ENCODE data around the gene GOLGA6L22.
"Not testable (repeated sequence)": the region's sequence is repeated elsewhere in the genome, so short reads cannot be mapped to it uniquely, and the experiment has no call there.

The GOLGA6L22 gene, protein sequence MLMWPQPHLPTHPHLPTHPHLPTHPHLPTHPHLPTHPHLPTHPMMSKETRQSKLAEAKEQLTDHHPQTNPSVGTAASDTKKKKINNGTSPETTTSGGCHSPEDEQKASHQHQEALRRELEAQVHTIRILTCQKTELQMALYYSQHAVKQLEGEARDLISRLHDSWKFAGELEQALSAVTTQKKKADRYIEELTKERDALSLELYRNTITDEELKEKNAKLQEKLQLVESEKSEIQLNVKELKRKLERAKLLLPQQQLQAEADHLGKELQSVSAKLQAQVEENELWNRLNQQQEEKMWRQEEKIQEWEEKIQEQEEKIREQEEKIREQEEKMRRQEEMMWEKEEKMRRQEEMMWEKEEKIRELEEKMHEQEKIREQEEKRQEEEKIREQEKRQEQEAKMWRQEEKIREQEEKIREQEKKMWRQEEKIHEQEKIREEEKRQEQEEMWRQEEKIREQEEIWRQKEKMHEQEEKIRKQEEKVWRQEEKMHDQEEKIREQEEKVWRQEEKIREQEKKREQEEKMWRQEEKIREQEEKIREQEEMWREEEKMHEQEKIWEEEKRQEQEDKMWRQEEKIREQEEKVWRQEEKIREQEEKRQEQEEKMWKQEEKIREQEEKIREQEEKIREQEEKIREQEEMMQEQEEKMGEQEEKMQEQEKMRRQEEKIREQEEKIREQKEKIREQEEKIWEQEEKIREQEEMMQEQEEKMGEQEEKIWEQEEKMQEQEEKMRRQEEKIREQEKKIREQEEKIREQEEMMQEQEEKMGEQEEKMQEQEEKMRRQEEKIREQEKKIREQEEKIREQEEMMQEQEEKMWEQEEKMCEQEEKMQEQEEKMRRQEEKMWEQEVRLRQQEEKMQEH

GRCh38 chr15:22458603-22459002 is at the start of gene GOLGA6L22:
GOLGA6L22 (plus strand) TSS chr15:22458903; CDS start chr15:22458994, 91 bp downstream.
- not testable (repeated sequence) for DNase-seq (ENCODE audit: low spot score)

- DNase-seq (ENCODE audit: low spot score) = not testable (repeated sequence)
Observed at GRCh38 chr15:22417288-22417687, 41.4 kb upstream of the GOLGA6L22 start.

DNA sequence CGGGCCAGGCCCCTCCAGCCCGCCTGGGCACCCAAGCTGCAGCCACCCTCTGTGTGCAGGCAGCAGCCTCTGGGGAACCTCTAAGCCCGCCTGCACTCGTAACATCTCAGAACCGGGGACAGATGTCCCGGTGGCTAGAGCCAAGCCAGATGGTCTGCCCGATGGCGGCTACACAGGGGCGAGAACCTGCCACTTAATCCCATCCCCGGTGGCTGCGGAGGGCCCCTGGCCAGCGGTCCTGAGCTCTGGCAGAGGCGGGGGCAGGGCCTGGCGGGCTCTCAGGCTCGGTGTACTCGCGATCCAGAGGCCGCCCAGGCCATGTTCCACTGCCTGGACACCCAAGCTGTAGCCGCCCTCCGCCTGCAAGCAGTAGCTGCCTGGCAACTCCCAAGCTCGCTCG is 40.9 kb upstream of the GOLGA6L22 start:
- DNase-seq (ENCODE audit: low spot score) = not testable (repeated sequence)

GRCh38 chr15:22418212-22418611 is 40.5 kb upstream of the GOLGA6L22 start:
- DNase-seq (ENCODE audit: low spot score) = not testable (repeated sequence)

GRCh38 chr15:22418666-22419065 is 40.0 kb upstream of the GOLGA6L22 start:
- DNase-seq (ENCODE audit: low spot score) = not testable (repeated sequence)

- DNase-seq (ENCODE audit: low spot score) = not testable (repeated sequence)
Observed at GRCh38 chr15:22420340-22420739, 38.4 kb upstream of the GOLGA6L22 start.

DNA sequence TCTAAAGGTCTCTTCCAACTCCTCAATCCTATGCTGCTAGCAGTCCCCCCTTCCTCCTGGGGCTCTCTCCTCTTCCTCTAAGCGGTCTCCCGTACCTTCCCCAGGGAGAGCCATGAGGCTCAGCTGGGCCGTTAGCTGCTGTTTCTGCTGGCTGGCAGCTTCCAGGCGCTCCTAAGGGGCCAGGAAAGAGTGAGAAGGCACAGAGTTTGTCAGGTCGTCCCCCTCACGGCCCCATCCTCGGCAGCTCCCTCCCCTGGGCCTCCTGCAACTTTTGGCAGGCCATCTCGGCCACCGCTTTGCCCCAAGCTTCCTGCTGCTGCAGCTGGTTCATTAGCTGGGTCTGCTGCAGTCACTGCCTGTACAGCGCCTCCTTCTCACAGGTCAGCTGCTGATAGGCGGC is 29.3 kb upstream of the GOLGA6L22 start:
- not testable (repeated sequence) for DNase-seq (ENCODE audit: low spot score)

- DNase-seq (ENCODE audit: low spot score) = not testable (repeated sequence)
Observed at GRCh38 chr15:22431687-22432086, 27.0 kb upstream of the GOLGA6L22 start.

DNA sequence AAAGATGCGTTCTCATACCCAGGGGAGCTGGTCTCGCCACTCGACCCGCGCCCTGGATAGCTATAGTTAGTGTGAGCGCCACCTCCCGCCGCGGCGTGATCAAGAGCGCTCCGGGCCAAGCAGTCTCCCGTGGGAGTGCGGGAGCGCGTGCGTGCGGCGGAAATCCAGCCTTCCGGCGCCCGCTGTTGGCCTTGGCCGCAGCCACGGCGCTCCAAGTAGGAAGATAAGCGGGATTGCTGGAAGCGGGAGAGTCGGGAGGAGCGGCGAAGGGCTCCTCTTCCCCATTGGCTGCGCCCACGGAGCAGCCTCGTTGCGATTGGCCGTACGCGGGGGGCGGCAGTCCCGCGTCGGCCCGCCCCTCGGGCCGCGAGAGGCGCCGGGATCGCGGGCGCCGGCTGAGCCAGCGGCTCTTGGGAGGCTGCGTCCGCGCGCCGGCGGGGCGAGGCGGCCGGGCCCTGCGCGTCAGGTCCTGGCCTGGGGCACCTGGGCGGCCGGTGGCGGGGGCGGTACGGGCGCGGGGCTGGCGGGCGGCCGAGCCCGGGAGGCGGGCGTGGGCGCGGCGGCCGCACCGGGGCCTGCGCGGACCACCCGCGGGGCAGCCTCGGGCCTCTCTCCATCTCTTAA is 35.9 kb downstream of the GOLGA6L22 start:
- not testable (repeated sequence) for DNase-seq (ENCODE audit: low spot score)

GRCh38 chr15:22497200-22497599 is 38.5 kb downstream of the GOLGA6L22 start:
- not testable (repeated sequence) for DNase-seq (ENCODE audit: low spot score)

- DNase-seq (ENCODE audit: low spot score) = not testable (repeated sequence)
Observed at GRCh38 chr15:22498220-22498925, 39.7 kb downstream of the GOLGA6L22 start.

- not testable (repeated sequence) for DNase-seq (ENCODE audit: low spot score)
Observed at GRCh38 chr15:22502272-22502671, 43.6 kb downstream of the GOLGA6L22 start.

- not testable (repeated sequence) for DNase-seq (ENCODE audit: low spot score)
Observed at GRCh38 chr15:22506959-22507358, 48.3 kb downstream of the GOLGA6L22 start.

DNA sequence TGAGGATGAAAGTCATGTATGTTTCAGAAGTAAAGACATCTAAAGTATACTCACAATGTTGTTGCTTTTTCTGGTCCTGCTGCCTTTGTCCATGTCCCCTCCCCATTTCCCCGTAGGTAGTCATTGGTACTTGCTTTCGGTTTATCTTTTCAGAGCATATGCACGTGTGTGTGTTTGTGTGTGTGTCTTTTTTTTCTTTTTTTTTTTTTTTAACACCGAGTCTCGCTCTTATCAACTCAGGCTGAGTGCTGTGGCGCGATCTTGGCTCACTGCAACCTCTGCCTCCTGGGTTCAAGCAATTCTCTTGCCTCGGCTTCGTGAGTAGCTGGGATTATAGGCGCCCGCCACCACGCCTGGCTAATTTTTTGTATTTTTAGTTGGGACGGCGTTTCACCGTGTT is 57.4 kb downstream of the GOLGA6L22 start:
- DNase-seq (ENCODE audit: low spot score) = not testable (repeated sequence)
